Activated CD4-positive, alpha-beta T cell treated with anti-CD3 and anti-CD28 coated beads for 48 hours (primary cell): ENCODE measurements around the gene DOCK1.
"Not testable (repeated sequence)": the region's sequence is repeated elsewhere in the genome, so short reads cannot be mapped to it uniquely, and the experiment has no call there.

Source experiments
- DNase-seq: peaks from one replicate; pipeline ENCODE4 v3.0.0-alpha.2; 2020

DOCK1 gene

GRCh38 chr10:126904818-126905701, at the start of gene DOCK1:
TSS of gene DOCK1 (plus strand) at chr10:126905428. CDS start at chr10:126905518, 90 bp downstream.
- DNase-seq = peak; percentile 27

- no peak for DNase-seq
Measured at GRCh38 chr10:126857178-126857806, 47.9 kb upstream of the DOCK1 start.

- no peak for DNase-seq
Measured at GRCh38 chr10:126867567-126868365, 37.5 kb upstream of the DOCK1 start.

- no peak for DNase-seq
Measured at GRCh38 chr10:126868371-126868770, 36.9 kb upstream of the DOCK1 start.

- no peak for DNase-seq
Measured at GRCh38 chr10:126872135-126872534, 33.1 kb upstream of the DOCK1 start.

GRCh38 chr10:126872768-126873167, 32.5 kb upstream of the DOCK1 start:
- no peak for DNase-seq

GRCh38 chr10:126876456-126876855, 28.8 kb upstream of the DOCK1 start:
- DNase-seq = no peak

- no peak for DNase-seq
Measured at GRCh38 chr10:126877390-126877789, 27.8 kb upstream of the DOCK1 start.

GRCh38 chr10:126878594-126878993, 26.6 kb upstream of the DOCK1 start:
- no peak for DNase-seq

GRCh38 chr10:126880926-126881325, 24.3 kb upstream of the DOCK1 start:
- no peak for DNase-seq

- not testable (repeated sequence) for DNase-seq
Measured at GRCh38 chr10:126882055-126882454, 23.2 kb upstream of the DOCK1 start.

GRCh38 chr10:126888436-126888835, 16.8 kb upstream of the DOCK1 start:
- DNase-seq = not testable (repeated sequence)

GRCh38 chr10:126889421-126889820, 15.8 kb upstream of the DOCK1 start:
- no peak for DNase-seq

- not testable (repeated sequence) for DNase-seq
Measured at GRCh38 chr10:126890797-126891196, 14.4 kb upstream of the DOCK1 start.

- DNase-seq = no peak
Measured at GRCh38 chr10:126892226-126893175, 12.7 kb upstream of the DOCK1 start.

GRCh38 chr10:126893206-126893605, 12.0 kb upstream of the DOCK1 start:
- DNase-seq = no peak

- DNase-seq = no peak
Measured at GRCh38 chr10:126893841-126894240, 11.4 kb upstream of the DOCK1 start.

- DNase-seq = no peak
Measured at GRCh38 chr10:126895214-126895781, 9.9 kb upstream of the DOCK1 start.

- DNase-seq = no peak
Measured at GRCh38 chr10:126898460-126898859, 6.8 kb upstream of the DOCK1 start.

- not testable (repeated sequence) for DNase-seq
Measured at GRCh38 chr10:126899529-126899928, 5.7 kb upstream of the DOCK1 start.

GRCh38 chr10:126902157-126902556, 3.1 kb upstream of the DOCK1 start:
- DNase-seq = no peak
